ENCODE data around the gene FGFRL1. TPM values are rescaled to one million over a fixed set of nuclear protein-coding genes. Genes with fewer than 3 reads are reported as not detected.

FGFRL1 gene
- total RNA-seq, 1 donor from 2014 or later, result 70.4 TPM

DNA sequence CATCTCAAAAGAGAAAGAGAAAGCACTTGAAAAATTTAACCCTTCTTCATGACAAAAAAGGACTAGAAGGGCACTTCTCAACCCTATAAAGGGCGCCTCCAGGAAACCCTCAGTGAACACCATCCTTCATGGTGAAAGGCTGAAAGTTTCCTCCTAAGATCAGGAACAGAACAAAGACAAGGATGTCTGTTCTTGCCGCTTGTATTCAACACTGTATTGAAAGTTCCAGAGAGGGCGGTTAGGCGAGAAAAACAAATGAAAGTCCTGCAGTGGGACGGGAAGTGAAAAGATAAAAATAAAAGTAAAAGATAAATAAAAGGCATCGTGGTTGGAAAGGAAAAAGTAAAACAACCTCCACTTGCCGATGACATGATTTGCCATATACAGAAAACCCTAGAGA is 51.0 kb downstream of the FGFRL1 start:
- Mint-ChIP-seq H3K27me3 (ENCODE audit: low read depth) (peaks cover 4% of the 10 kb centered on the region), H3K9me3 (ENCODE audit: low read depth) (no peaks in the 10 kb centered on the region), H3K27ac (ENCODE audit: unreplicated experiment) (no peak overlapping the region), H3K4me3 (ENCODE audit: unreplicated experiment) (no peak overlapping the region), H3K4me1 (ENCODE audit: low read depth) (peaks cover 6% of the 10 kb centered on the region), H3K36me3 (ENCODE audit: low read depth) (no peaks in the 10 kb centered on the region)
- TF ChIP-seq, protein P1, sequence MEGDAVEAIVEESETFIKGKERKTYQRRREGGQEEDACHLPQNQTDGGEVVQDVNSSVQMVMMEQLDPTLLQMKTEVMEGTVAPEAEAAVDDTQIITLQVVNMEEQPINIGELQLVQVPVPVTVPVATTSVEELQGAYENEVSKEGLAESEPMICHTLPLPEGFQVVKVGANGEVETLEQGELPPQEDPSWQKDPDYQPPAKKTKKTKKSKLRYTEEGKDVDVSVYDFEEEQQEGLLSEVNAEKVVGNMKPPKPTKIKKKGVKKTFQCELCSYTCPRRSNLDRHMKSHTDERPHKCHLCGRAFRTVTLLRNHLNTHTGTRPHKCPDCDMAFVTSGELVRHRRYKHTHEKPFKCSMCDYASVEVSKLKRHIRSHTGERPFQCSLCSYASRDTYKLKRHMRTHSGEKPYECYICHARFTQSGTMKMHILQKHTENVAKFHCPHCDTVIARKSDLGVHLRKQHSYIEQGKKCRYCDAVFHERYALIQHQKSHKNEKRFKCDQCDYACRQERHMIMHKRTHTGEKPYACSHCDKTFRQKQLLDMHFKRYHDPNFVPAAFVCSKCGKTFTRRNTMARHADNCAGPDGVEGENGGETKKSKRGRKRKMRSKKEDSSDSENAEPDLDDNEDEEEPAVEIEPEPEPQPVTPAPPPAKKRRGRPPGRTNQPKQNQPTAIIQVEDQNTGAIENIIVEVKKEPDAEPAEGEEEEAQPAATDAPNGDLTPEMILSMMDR (IDR thresholded peaks at IDR 0.05), result no peak
- DNase-seq (ENCODE audit: low spot score), result no peak

DNA sequence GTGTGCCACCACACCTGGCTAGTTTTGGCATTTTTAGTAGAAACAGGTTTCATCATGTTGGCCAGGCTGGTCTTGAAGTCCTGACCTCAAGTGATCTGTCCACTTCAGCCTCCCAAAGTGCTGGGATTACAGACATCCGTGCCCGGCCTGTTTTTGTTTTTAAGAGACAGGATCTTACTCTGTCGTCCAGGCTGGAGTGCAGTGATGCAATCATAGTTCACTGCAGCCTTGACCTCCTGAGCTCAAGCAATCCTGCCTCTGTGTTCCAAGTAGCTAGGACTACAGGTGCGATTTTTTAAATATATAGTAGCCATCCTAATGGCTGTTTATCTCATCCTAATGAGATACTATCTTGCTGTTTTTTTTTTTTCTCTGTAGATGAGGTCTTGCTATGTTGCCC is 54.3 kb downstream of the FGFRL1 start:
- Mint-ChIP-seq H3K36me3 (ENCODE audit: low read depth) (peaks cover 2% of the 10 kb centered on the region), H3K4me1 (ENCODE audit: low read depth) (peaks cover 6% of the 10 kb centered on the region), H3K27me3 (ENCODE audit: low read depth) (peaks cover 9% of the 10 kb centered on the region), H3K9me3 (ENCODE audit: low read depth) (no peaks in the 10 kb centered on the region), H3K4me3 (ENCODE audit: unreplicated experiment) (no peak overlapping the region), H3K27ac (ENCODE audit: unreplicated experiment) (no peak overlapping the region)
- TF ChIP-seq, protein P1 (IDR thresholded peaks at IDR 0.05), result no peak
- DNase-seq (ENCODE audit: low spot score), result no peak

DNA sequence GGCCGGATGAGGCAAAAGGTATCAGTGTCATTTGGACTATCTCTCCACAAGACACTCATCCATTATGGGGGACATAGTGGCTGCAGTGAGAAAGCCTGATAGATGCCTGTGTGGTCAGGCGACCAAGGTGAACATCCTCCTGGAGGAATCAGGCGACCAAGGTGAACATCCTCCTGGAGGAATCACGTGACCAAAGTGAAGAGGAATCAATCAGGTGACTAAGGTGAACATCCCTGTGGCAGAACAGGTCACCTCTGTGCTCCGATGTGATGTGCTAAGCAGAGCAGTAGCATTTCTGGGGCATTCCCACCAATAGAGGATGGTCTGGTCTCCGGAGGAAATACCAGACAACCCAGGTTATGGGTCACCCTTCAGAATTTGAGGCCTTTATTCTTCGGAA is 58.0 kb downstream of the FGFRL1 start:
- TF ChIP-seq, protein P1 (IDR thresholded peaks at IDR 0.05), result no peak
- Mint-ChIP-seq H3K4me3 (ENCODE audit: unreplicated experiment) (no peak overlapping the region), H3K27ac (ENCODE audit: unreplicated experiment) (no peak overlapping the region), H3K36me3 (ENCODE audit: low read depth) (peaks cover 2% of the 10 kb centered on the region), H3K27me3 (ENCODE audit: low read depth) (peaks cover 6% of the 10 kb centered on the region), H3K4me1 (ENCODE audit: low read depth) (peaks cover 6% of the 10 kb centered on the region), H3K9me3 (ENCODE audit: low read depth) (no peaks in the 10 kb centered on the region)
- DNase-seq (ENCODE audit: low spot score), result no peak

DNA sequence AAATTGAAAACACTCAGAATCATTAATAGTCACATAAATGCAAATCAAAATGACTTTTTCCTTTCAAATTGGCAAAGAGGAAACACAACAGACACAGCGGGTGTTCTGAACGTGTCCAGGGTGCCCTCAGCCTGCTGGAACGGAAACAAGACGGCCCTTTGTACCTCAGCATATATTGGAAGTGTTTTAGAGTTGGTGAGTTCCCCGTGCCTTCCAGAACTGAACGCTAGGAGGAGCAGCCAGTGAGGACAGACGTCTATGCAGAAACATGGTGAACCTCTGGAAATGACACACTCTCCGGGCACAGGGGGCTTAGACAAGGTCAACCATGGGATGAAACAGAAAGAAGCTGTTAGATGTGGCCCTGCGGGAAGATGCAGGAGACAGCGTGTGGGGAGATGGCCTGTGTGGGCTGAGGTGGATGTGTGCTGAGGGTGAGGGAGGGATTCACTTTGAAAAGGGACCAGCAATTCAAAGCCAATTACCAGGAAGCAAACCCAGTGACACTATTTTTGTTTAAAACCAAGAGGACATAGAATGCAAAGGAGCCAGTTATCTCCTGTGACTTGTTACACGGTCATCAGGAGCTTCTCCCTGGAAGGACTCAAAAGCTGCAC is 61.5 kb downstream of the FGFRL1 start:
- peaks cover 6% of the 10 kb centered on the region for H3K4me1 Mint-ChIP-seq (ENCODE audit: low read depth)
- H3K9me3 Mint-ChIP-seq (ENCODE audit: low read depth), result no peaks in the 10 kb centered on the region
- peak overlapping the region; percentile 4 for H3K27ac Mint-ChIP-seq (ENCODE audit: unreplicated experiment)
- no peak for DNase-seq (ENCODE audit: low spot score)
- no peak overlapping the region for H3K4me3 Mint-ChIP-seq (ENCODE audit: unreplicated experiment)
- TF ChIP-seq, protein P1 (IDR thresholded peaks at IDR 0.05), result peak; percentile 86
- H3K36me3 Mint-ChIP-seq (ENCODE audit: low read depth), result peaks cover 2% of the 10 kb centered on the region
- peaks cover 3% of the 10 kb centered on the region for H3K27me3 Mint-ChIP-seq (ENCODE audit: low read depth)

DNA sequence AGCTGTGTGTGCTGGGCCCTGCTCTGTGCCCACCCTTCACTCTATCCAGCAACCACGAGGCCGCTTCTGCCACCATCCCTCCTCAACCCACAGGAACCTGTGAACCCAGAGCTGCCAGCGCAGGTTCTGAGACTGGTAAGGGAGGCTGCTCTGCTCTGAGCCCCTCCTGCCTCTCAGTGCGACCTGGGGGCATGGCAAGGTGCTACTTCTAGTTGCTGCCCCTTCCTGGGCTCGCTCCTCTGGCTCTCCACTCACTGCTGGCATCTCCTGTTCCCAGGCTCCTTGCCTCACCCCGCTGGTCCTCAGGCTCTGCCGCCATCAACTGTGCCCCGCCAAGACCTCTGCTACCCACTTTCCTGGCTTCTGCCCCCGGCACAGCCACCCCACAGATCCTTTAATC is 62.7 kb downstream of the FGFRL1 start:
- Mint-ChIP-seq H3K9me3 (ENCODE audit: low read depth) (no peaks in the 10 kb centered on the region), H3K36me3 (ENCODE audit: low read depth) (peaks cover 2% of the 10 kb centered on the region), H3K4me3 (ENCODE audit: unreplicated experiment) (no peak overlapping the region), H3K4me1 (ENCODE audit: low read depth) (peaks cover 6% of the 10 kb centered on the region), H3K27me3 (ENCODE audit: low read depth) (no peaks in the 10 kb centered on the region), H3K27ac (ENCODE audit: unreplicated experiment) (no peak overlapping the region)
- TF ChIP-seq, protein P1 (IDR thresholded peaks at IDR 0.05), result no peak
- no peak for DNase-seq (ENCODE audit: low spot score)
